GM19468 (cell line): Measurements from ENCODE around the gene CDK5R2.
A peak's percentile ranks its signal among the peaks of the same experiment; 100 is the strongest.

Experiments used
- ATAC-seq: cut with Tn5 transposase; IDR thresholded peaks from one replicate; pipeline ENCODE4 v1.9.1; 2021; ENCODE audit warnings: mild to moderate bottlenecking, moderate library complexity, moderate number of reproducible peaks; ENCODE audit not compliant: unreplicated experiment; ENCODE audit errors: extremely low read depth

Gene CDK5R2

DNA sequence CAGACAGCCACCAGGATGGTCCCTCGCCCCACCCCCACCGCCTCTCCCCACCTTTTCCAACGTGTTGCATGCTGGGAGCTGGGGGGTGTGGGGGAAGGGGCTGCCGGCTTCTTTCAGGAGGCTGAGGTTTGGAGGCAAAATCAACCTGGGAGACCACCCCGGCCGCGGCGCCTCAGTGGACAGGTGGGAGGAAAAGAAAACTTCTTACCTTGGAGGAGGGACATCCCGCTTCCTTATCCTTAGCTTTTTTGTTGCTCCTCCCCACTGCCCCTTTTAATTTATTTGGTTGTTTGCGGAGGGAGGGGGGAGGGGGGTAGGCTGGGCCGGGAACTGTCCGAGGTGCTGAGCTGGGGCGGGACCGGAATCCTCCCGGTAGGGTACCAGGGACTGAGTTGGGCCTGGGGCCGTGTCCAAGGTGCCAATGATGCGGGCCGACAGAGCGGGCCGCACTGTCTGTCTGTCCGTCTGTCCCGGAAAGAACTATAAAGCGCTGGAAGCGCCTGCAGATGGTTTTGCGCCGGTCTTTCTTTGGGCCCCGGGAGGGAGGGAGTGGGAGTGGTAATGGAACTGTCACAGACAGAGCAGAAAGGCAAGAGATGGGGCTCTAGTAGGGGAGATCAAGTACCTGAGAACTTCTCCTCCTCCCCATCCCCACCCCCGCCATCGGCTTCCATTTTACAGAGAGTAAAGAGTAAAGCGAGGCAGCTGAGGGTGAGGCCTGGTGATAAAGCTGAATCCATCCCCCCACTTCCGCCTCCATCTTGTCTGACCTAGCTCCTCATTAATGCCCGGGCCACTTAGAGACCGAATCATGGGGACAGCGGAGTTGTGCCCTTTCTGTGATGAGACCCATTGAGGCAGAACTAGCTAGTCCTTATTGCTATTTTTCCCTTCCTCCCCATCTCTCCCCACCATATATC, 2.4 kb downstream of the CDK5R2 start:
- no peak for ATAC-seq

DNA sequence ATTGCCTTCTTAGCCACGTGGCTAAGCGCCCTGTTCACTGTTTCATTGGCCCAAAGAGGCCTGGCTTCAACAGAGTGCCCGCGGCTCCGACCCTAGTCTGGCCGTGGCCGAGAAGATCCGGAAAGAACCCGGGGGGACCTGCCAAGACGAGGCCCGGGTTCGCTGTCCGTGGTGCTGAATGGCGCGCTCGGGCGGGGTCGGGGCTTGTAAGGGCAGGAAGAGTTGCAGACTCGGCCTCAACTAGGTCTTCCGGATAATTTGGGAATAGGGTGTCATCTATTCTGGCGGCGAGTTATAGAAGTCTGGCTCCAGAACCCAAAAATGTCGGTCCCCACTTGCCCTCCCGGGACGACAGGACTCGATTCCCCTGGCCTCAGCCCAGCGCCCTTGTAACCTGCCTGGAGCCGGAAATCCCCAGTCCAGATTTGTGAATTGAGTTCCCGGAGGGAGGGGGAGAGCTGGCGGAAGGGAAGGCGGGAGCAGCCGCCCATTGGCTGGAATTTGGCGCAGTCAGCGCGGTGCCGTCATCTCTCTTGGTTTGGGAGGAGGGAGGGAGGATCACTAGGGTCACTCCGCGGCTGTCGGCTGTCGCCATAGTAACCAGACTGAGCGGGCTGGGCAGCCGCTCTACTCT, 3.5 kb downstream of the CDK5R2 start:
- ATAC-seq, result no peak

DNA sequence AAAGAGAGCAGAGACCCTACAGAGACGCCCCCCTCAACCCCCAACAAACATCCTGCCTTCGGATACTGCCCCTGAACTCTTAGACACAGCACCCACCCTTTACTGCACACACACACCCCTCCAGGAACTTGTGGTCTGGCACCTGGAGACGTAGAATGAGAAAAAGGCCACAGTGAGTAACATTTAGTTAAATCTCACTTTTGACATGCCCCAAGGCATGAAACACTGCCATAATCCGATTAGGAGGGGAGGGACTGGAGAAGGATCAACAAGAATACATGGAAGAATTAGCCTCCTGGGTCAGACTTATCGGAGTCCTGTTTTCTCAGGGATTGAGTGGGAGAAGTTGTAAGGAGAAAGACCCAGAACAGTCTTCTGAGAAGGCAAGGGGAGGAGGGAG, 4.1 kb downstream of the CDK5R2 start:
- no peak for ATAC-seq

DNA sequence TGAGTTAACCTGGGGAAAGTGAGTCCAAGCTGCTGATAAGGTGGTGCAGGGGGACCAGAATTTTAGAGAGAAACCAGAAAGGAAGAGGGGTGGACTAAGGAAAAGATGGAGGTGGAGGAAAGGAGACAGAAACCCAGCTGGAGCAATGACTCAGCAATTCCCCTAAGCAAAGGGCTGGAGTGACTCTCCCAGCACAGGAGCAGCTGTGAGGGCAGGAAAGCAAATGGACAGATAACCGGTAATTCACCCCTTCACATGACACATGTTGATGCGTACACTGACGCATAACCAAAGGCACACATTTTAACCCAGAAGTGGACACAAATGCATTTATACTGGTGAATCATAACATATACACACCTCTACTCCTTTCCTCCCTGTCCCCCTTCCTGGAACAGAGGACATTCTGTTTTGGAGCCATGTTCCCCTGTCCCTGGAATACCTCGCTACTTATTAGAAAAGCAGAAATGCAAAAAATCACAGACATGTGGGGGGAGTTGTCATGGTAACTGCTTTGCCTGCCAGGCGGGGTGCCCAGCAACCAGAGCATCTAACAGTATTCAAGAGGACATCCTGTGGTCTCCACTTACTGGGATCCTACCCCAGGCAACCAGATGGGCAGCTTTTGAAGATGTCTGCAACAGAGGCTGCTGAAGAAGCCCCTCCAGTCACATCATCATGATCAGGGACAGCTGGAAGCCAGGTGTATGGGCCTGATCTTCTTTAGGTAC, 4.7 kb downstream of the CDK5R2 start:
- ATAC-seq, result no peak

DNA sequence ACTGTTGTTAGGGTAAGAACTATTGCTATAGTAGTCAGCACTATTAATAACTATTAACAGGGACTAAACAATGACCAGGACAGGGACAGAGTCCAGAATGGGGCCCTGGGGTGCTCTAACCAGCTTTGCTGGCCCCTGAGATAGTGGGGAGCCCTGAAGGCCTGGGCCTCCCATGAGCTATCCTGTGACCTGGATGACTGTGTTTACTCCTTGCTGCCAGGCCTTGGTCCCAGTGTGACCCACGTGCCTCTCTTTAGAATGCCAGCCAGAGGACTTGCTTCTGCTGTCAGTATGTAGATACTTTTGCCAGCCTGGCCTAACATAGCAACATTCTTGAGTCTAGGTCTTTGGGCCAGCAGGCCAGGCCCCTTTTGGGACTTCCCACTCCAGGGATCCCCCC, 11.4 kb downstream of the CDK5R2 start:
- ATAC-seq, result no peak

DNA sequence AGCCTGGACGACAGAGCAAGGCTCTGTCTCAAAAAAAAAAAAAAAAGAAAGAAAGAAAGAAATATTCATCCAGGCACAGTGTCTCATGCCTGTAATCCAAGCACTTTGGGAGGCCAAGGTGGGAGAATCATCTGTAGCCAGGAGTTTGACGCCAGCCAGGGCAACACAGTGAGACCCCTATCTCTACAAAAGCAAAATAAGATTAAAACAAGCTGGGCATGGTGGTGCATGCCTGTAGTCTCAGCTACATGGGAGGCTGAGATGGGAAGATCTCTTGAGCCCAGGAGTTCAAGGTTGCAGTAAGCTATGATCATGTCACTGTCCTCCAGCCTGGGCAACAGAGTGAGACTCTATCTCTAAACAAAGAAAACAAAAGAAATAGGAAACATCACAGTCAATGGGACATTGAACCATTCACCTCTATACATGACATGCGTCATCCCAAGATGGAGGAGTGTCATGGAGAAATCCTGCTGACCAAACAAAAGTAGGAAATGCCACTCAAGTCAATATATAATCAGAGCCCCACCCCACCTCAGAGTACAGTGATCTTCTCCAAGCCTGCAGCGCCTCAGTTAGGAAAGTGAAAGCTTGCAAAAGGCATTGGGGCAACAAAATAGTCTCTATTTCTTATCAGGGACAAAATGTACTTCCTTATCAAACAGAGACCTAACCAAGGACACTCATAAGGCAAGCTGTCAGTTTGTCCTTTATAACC, 15.8 kb downstream of the CDK5R2 start:
- no peak for ATAC-seq

DNA sequence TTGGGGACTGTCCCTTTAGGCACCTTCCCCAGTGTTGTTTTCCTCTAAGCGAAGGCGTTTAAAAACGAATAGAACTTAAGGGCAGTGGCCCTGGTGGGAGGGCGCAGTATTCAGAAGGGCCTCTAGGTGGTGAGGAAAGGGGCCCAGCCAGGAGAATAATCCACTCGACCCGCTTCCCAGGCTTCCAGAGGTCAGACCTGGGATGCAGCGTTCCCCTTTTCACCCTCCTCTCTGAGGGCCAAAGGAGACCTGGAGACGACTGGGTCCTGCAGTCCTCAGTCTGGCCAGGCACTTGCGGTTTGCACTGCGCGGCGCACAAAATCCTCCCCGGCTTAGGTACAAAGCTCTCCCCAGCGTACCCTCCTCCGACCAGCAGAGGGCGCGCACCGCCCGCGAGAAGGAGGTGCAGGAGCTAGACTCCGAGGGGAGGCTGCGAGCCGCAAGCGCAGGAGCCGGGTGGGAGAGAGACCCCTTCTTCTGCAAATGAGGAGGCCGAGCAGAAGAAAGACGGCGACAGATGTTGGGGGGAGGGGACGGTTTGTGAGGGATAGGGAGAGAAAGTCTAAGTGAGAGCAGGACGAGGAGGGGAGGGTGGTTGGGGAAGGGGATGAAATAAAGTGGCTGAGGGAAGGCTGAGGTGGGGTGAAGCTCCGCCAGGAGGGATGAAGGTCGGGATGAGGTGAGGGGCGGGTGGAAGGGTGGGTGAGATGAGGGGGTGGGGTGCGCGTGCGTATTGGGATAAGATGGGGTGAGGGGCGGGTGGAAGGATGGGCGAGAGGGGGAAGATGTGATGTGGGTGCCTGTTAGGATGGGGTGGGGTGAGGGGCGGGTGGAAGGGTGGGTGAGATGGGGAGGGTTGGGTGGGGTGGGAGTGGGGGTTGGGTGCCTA, 20.6 kb downstream of the CDK5R2 start:
- peak; percentile 86 for ATAC-seq

DNA sequence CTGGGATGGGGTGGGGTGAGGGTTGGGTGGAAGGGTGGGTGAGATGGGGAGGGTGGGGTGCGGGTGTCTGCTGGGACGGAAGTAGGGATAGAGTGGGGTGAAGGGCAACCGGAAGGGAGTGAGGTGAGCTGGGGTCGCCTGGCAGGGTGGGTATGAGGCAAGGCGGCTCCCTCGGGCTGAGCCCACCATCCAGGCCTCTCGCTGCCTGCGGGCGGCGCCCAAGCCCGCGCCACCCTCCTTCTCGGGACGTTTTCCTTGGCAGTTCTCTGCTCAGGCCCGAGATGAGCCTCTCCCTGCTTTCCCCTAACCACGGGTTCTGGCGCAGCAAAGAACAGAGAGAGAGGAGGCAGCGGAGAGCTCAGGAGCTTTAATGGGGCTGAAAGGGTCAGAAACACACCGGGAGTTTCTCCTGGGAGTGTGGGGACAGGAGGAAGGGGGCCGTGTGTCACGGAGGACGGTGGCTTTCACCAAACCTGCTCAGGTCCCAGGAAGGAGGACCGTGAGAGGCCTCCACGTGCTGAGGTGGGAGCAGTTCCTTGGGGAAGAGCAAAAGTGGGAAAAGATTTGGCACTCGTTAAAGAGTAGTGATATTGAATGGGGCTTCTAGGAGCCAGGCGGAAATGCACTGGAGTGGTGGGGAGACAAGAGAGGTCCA, 21.4 kb downstream of the CDK5R2 start:
- no peak for ATAC-seq

DNA sequence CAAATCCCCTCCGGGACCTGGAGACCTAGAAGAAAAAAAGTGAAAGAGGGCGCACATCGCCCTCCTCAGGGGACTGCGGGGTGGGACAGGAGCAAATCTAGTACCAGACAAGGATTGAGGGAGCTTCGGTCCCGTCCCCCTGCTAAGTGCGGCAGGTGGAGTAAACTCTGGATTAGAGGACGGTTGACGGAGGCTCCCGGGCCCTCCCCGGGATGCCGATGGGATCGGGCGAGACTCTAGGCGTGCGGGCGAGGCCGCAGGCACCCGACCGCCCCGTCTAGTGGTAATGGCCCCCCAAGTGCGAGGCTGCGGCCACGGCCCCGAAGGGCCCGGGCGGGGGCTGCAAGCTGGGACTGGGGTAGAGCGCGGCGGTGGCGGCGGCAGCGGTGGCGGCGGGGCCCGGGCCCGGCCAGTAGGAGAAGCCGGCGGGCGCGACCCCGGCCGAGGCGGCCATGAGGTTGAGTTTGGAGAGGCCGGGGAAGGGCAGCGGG, 22.0 kb downstream of the CDK5R2 start:
- ATAC-seq, result no peak

DNA sequence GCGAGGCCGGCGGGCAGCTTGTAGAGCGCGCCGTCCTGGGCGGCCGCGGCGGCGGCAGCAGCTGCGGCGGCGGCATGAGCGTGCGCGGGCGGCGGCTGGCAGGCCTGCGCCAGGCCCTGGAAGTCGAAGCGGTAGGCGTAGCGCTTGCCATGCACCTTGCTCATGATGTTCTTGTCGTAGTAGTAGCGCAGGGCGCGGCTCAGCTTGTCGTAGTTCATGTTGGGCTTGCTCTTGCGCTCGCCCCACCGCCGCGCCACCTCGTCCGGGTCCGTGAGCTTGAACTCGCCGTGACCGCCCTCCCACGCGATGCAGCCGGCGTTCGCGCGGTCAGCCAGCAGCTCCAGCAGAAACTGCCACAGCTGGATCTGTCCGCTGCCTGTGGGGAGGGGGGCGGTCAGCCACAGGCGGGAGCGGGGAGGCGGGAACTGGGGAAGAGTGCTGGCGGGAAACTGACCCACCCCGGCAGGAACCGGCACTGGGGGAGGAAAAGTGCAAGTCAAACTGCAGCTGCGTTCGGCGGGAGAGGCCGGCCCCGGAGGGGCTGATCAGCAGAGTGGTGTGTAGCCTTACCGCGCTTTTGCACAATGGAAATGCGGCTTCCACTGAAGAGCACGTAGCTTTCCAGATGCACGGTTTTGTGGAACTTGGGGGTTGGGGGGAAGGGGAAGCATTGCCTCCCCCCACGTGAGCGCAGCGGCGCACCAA, 22.6 kb downstream of the CDK5R2 start:
- ATAC-seq, result no peak

DNA sequence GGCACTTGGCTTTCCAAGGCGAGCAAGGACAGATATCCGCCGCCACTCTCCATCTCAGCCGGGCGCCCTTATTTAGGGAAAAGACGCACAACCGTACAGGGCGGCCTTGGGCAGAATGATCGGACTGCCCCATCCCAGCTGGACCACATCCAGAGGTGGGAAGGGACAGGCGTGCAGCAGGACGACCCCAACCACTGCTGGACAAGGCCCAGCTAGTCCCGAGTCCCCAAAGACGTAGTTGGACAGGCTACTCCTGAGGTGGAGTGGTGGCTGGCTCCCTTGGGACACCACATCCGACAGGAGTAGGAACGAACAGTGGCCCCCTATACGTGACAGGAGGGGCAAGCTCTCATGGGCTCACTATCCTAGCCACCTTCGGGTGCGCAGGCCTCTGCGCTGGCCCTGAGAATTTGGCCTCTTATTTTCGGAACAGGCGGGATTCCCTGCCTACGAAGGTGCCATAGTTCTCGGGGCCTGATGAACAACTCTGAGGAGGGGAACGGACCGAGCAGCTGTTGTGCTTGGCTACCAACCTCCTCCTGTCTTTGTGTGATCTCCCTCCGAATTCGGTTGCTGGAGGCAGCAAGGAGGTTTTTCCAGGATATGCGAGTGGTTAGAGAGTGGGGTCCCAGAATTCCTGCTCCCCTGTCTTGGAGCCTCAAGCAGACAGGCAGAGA, 23.3 kb downstream of the CDK5R2 start:
- ATAC-seq, result no peak

DNA sequence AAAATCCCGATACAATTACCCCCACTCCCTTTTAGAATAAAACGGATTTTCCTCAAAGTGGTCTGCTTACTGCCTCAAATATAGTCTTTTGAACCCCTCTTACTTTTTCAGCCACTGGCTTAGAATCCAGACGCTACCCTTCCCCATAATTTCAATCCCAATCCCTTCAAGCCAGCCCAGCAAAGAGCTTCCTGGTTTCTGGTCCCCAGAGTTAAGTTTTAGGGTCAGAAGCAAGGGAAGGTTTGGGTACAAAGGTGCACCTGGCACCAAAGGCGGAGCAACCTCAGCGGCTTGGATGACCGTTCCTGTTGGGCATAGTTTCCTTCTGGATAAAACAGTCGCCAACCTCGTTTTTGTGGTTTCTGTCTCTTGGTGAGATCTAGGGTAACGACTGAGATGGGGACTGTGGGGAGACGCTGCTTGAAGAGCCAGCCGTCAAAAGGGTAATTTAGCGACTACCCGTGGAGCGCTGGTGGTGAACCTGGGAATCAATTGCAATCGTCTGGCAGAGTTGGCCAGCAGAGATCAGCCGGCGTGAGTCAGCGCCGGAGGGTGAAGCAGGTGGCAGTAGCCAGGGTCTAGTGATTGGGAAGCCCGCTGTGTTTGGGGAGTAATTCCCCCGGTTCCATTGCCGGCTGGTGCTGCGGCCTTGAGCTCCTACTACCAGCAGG, 23.9 kb downstream of the CDK5R2 start:
- no peak for ATAC-seq

DNA sequence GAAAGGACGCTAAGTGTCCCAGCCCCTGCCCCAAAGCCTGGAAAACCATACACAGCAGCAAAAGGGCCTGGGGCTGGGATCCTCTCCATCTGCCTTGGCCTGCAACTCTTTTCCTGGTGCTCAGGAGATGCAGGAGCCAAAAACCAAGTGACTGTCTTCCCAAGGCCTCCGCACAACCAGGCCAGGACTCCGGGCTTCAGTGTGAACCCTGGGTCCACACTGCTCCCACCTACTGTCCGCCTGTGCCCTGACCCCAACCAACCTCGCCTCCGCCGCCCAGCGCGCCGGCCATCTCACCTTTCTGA, 24.4 kb downstream of the CDK5R2 start:
- ATAC-seq, result no peak

DNA sequence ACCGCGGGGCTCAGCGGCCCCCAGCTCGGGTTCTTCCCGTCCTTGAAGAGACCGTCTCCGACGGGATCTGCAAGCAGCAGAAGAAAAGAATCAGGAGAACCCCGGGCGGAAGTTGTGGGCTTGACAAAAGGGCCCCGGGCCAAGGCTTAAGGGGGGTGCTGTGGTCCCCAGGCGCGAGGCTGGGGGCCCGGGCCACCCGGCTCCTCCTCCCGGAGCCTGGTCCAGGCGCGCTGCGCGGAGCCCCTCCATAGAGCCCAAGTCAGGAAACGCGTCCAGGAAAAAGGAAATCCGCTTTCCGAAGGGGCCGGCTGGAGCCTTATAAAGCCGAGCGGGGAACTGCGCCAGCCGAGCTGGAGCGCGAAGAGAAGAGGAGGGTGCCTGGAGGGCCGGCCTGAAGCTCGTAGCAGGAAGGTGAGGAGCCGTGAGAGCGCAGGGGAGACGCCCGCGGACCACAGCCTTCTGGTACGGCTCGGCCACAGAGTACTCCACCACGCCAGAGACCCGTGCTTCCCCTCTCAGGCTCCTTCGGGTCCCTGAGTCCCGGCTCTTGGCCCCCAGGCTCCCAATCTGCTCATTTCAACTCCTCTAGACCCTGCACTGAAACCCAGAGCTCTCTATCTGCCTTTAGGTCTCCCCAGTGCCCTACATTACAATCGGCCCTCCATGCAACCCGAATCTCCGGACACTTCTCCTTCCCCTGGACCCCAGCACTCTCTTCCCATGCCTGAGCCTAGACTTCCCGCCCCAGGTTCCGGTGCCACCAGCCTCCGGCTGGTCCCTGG, 25.0 kb downstream of the CDK5R2 start:
- no peak for ATAC-seq

DNA sequence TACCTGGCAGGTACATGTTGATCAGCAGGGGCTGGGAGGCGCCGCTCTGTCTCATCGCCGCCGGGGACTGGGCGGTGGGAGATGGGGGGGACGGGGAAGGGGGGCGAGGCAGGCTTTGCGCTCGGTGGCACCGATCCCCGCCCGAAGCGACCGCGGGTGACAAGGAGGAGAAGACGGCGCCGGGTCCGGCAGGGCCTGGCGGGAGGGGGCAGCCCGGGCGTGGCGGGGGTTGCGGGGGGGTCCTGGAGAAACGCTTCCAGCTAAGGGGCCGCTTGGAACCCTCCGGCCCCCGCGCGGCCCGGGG, 25.5 kb downstream of the CDK5R2 start, which contains the start of gene FEV:
Gene FEV, minus strand, starts transcription at position 164 of the 304 bp plus-strand sequence. Its CDS starts 109 bp downstream, at position 55.
- ATAC-seq, result no peak

DNA sequence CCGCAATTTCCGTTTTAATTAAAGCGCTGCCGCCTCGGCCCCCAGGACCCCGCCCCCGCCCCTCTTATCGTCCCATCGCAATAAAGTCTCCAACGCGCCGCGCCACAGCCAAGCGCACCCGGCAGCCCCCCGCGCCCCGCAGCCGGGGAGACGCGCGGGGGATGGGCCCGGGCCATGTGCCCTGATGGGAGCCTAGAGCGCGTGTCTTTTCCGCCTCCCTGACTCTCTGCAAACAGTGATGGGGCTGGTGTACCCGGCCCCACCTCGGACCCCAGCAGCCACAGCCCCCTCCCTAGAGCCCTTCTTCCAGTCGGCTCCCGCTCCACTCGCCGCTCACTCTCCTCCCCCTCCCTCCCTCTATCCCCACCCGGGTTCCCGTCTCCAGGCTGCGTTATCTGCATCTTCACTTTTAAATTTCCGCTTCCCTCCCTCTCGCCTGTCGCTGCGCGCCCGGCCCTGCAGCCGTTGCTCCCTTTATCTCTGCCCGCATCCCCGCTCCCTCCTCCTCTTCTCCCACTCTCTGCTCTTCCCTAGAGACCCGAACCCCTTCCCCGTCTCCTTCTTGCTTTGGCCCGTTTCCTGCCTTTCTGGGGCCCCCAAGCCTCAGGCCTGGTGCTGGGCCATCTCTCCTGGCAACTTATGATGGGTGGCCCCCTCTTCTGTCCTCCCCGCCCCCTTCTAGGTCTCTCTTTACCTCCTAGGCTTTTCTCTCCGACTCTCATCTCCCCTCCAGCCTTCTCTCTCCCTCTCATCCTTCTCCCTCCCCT, 26.0 kb downstream of the CDK5R2 start:
- ATAC-seq, result no peak
